ENCODE data around the gene ITPA.
"Not testable (repeated sequence)": the region's sequence is repeated elsewhere in the genome, so short reads cannot be mapped to it uniquely, and the experiment has no call there.

ITPA gene

DNA sequence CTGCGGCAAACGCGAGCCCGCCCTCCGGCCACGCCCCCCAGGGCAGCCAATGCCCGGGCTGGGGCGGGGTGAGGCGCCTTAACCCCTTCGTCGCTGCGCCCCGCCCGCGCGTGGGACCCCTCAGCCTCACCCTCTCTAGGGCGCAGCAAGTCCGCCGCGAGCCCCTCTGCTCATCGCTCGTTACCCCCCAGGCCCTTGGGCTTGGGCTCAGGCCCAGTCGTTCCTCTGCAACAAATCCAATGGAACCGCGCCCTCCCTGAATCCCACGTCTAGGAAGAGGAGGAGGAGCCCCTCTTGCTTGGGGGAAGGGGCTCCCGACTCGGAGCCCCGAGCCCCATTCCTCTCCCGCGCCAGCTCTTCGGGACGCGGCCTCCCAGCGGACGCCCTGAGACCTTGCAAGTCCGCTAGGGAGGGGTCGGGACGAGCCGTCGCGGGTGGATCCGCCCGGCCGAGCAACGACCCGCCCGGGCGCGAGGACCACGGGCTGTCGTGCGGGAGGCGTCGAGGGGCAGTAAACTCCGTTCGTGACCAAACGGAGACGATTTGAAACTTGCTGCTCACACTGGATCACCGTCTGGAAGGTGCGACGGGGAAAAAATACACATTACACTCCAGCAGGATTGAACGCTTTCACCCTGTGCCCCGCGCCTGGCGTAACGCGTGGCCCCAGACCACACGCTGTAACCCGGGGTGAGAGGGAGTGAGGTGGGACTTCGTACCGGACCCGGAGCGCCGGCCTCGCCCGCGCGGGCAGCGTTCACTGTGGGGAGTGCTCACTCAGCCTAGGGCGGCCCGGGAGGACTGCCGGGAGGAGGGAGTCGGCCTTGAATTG, 35.5 kb upstream of the ITPA start:
- peak; percentile 82 to 90 for DNase-seq (ENCODE audit: low read depth in 2 of 2)

DNA sequence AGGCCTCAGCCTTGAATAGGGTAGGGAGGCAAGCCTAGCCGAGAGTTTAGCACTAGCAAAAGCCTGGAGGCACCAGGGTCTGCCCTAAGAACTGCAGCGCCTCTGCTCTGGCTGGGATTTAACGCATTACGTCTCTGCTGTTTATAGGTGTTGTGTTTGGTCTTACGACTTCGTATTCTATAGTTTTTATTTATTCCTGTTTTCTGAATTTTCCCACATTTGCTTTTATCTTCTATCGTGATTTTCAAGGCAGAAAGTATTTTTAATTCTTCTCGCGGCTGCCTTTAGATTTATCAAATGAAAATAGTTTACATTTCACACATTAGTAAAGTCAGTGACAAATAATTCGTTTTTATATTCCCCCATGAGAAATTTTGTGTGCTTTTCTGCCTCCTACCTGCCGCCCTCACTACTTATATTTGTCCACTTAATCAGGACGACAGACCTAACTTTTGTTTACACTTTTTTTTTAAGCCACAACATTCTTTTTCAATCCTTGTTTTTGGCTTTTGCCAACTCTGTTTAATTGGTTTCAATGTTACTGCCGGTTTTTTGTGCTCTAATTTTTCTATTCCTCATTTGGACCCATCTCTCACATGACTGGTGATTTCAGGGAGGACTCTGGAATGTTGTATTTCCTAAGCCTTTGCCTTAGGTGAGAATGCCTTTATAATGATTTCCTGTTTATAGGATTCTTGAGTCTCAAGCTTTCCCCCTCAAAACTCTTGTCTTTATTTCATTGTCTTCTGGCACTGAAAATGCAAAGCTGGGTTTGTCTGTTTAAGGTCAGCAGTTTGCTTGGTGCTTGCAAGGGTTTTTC, 34.6 kb upstream of the ITPA start:
- no peak for DNase-seq (ENCODE audit: low read depth in 2 of 2)

DNA sequence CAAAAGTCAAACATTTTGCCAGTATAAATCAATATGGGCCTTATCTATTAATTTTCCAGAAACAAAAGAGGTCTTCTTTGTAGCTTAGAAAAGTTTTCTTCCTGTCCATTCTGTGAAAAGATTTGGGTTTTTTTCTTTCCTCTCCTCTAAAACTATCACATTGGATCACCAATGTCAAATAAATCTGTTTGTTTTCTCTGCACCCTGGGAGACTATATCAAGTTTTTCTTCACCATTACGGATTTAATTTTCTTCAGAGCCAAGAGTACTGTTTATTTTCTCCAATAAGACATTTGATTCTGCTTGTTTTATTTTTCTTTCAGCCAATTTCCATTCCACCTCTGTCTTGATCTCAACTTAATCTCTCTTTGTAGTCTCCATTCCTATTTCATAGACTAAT, 34.0 kb upstream of the ITPA start:
- no peak for DNase-seq (ENCODE audit: low read depth in 2 of 2)

GRCh38 chr20:3177746-3178485, 31.4 kb upstream of the ITPA start:
- DNase-seq (ENCODE audit: low read depth in 2 of 2): no peak

DNA sequence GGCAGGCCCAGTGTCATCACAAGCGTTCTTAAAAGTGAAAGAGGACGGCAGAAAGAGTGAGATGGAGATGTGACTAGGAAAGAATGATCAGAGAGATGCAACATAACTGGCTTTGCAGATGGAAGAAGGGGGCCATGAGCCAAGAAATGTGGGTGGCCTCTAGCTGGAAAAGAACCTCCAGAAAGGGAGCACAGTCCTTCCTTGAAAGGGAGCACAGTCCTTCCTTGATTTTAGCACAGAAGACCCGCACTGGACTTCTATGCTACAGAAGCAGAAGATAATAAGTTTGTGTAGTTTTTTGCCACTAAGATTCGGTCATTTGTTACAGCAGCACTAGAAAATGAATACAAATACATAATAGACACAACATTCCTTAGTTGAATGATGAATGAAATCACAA, 29.0 kb upstream of the ITPA start:
- DNase-seq (ENCODE audit: low read depth in 2 of 2): no peak

DNA sequence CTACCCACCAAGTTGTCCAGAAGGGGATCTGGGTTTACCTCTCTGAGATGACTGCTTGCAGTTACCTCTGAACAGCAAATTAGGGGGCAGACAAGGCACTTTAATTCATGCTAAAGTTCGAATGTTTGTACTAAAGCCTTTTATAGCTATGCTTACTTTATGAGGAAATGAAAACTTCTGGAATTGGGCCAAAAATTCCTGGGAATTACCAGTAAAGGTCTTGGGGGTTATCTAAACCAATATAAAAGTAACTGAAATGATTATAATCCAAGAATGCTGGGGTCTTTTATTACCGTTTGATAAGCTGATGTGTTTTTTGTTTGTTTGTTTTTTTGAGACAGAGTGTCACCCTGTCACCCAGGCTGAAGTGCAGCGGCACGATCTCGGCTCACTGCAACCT, 28.0 kb upstream of the ITPA start:
- no peak for DNase-seq (ENCODE audit: low read depth in 2 of 2)

DNA sequence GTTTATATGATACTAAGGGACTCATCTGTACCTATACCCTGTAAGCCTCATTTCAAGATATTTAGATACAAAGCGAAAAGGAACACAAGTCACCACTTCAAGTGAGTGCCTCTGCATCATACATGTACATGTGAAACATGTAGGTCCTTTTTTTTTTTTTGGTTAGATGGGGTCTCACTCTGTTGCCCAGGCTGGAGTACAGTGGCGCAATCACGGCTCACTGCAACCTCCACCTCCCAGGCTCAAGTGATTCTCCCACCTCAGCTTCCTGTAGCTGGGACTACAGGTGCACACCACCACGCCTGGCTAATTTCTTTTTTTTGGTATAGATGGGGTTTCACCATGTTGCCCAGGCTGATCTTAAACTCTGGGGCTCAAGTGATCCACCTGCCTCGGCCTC, 26.9 kb upstream of the ITPA start:
- not testable (repeated sequence) for DNase-seq (ENCODE audit: low read depth in 2 of 2)

DNA sequence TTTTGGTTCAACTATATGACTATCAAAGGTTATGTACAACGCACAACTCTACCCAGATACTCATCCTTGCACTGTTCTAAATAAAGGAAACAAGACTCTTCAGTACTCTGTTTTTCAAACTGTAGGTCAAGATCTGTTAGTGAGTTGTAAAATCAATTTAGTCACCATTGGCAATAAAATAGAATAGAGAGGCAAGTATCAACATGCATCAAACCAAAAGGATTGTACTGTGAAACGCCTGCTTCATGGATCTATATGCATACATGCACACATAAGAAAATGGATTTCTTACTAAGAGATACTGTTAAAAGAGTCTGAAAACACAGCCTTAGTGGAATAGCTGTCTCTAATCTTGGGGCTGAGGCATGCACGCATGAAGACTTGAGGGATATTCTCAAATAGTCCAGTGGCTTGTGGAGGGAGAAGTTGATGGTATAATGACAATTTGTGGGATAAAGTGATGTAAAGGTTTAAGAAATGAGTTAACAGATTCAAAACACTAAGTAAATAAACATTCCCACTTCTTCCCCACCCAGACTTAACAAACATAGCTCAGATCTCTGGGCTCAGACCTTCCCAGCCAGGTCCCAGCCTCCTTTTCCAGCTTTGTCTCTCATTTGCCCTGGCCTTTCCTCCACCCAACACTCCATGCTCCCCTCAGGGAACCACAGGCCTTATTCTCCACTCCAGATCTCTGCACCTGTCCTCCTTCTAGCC, 25.2 kb upstream of the ITPA start:
- DNase-seq (ENCODE audit: low read depth in 2 of 2): no peak

DNA sequence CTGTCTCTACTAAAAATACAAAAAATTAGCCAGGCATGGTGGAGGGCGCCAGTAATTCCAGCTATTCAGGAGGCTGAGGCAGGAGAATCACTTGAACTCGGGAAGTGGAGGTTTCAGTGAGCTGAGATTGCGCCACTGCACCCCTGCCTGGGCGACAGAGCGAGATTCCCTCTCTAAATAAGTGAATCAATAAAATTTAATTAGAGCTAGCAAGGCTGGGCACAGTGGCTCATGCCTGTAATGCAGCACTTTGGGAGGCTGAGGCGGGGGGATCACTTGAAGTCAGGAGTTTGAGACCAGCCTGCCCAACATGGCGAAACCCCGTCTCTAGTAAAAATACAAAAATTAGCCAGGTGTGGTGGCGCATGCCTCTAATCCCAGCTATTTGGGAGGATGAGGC, 21.4 kb upstream of the ITPA start:
- not testable (repeated sequence) for DNase-seq (ENCODE audit: low read depth in 2 of 2)

- DNase-seq (ENCODE audit: low read depth in 2 of 2): no peak
Observed at GRCh38 chr20:3188823-3189413, 20.4 kb upstream of the ITPA start.

DNA sequence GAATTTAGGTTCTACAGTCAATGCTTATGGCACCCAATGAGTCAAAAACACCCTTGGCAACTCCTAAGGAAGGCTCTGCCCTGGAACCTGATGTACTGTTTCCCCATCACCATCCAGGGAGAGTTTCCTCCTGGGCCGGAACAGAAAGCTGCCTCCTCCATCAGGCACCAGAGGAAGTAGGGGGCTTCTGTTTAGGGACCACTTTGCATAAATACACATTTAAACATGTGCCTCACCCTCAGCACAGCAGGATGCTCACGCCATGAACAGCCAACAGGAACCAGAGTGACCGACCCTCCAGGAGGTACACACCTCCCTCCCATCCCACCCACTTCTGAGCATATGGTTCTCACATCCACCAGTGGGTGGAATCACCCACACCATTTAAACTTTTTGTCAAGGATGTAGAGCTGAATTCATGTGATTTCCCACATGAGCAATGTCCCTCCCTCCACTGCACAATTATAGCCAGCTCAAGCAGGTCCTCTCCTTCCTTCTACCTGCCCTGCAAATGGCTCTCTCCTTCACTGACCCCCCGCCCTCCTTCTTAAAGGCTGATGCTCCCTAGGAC, 19.7 kb upstream of the ITPA start:
- DNase-seq (ENCODE audit: low read depth in 2 of 2): no peak

DNA sequence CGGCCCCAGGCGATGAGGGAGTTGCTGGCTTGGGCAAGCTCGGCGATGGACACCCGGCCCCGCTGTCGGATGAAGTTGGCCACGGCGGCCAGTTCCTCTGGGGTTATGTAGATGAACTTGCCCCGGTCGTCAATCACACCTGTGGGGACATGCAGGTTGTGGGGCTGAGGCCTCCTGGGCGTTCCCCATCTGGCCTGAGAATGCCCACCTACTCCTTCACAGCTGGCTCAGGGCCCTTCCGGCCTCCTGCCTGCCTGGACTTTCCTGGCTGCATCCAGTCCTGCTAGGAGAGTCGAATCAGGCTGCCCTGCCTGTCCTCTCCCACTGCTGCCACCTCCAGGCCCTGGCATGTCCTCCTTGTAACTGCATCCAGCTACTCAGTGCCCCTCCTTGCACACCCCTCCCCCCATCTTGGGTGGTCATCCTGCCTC, 18.6 kb upstream of the ITPA start:
- DNase-seq (ENCODE audit: low read depth in 2 of 2): no peak

DNA sequence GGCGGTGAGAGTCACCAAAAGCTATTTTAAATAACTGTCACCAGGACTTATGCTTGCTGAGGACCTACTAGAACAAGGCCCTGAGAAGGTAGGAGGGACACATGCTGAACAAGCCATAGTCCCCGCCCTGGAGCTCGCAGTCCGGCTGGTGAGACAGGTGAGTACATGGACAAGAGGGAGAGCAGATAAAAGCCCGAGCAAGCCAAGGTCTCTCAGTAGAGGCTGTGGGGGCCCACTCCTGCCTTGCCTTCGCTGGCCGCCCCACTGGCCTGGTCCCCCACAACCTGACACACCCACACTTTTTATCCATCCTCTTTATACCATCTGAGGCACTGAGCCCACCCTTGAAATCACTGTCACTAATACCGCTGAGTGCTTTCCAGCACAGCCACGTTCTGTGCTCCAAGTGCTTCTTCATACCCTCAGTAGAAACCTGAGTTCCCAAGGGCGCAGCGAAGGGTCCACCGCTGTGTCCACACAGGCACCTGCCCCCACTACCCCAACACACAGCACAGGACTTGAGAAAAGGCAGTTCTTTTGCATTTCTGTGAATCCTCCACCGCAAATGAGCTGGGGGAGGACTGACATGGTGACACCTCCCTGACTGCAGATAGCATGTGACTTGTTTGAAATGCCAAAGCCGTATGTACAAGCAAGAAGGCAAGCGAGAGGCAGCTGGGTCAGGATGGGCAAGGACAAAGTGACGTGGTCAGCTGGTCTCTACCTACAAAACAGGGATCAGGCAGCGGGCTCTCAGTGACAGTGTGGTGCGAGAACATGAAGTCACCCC, 16.9 kb upstream of the ITPA start:
- DNase-seq (ENCODE audit: low read depth in 2 of 2): no peak

DNA sequence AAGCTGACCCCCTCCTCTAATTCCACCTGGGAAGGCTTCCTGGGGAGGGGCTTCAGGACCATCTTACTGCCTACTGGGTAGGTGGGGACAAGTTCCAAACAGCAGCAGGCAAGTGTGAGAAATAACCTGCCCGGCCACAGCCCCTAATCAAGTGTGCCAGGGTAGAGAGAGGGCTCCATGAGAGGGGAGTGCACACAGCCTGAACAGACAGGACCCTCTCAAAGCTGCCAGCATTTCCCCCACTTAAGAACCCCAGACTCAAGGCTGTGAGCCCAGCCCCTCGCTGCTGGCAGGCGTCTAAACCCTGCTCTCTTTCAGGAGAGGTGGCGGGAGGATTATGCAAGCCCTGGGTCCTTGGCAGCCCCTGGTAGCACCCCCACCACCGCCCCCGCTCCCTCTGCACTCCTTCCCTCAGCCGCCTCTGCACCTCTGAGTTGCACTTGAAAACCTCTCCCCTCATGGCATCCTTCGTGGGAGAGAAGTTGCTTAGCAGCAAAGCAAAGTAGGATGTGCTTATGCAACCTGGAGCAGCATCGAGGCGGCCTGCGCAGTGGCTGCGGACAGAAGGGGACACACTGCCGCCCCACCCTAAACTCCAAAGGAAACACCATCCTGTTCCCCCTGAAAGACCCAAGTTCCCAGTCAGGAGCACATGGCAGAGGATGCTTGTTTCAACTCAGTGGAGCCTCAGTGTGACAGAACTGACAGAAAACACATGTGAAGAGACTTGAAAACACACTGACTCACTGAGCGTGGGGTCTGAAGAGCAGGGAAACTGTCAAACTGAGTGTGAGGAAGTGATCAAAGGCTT, 15.3 kb upstream of the ITPA start:
- no peak for DNase-seq (ENCODE audit: low read depth in 2 of 2)

- no peak for DNase-seq (ENCODE audit: low read depth in 2 of 2)
Observed at GRCh38 chr20:3194617-3195280, 14.5 kb upstream of the ITPA start.

DNA sequence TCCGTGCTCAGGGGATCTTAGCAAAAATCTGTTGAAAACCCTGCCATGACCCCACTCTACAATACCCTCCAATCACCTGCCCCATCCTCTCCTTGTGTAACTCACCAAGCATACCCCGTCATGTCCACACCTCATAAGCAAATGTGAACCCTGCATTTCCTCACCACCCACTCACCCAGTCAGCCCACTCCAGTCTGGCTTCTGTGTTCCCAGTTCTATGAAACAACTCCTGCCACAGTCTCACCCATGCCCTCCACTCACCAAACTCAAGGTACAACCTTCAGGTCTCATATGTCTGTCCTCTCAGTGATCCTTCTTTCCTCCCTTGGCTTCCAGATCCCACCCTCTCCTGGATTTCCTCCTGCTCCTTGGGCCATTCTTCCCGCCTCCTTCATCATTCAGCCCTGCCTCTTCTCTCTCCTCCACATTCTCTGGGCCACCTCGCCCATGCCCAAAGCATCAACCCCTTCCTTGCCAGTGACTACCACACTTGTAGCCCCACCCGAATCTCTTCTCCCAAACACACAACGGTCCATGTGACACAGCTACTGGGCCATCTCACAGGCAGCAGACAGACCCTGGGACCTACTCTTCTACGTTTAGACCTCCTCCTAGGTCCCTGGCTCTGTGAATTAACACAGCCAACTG, 13.6 kb upstream of the ITPA start:
- DNase-seq (ENCODE audit: low read depth in 2 of 2): no peak

DNA sequence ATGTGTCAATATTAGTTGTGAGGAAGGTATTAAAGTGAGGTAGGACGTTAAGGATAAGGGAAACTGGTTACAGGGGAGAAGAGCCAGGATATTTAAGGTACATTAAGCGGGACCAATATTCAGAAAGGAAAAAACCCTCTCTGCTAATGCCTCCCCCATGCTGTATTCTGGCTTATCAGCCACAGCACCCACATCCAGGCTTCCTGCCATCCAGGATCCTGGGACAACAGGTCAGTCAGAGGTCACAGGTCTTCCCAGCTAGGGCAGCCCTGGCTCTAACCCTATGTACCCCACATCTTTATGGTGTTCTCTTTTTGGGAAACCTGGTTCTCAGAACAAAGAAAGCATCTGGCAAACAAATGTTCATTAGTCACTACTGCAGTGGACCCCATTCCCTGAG, 10.1 kb upstream of the ITPA start:
- no peak for DNase-seq (ENCODE audit: low read depth in 2 of 2)

All from stimulated activated CD4-positive, alpha-beta T cell treated with anti-CD3 and anti-CD28 coated beads, Interleukin-1b, Interleukin-23, amount 100 ng/mL, for 1 hour (primary cell).